Activated B cell treated with CpG ODN at 0.5 μM for 24 hours (primary cell): ENCODE measurements around the gene CCDC73. TPM values are rescaled to one million over a fixed set of nuclear protein-coding genes. Genes with fewer than 3 reads are reported as not detected.
"Not testable (repeated sequence)": the region's sequence is repeated elsewhere in the genome, so short reads cannot be mapped to it uniquely, and the experiment has no call there.

Experiments used
- ATAC-seq: fragments of 200-7000 bp; cut with Tn5 transposase; one replicate; pipeline ENCODE4 v1.10.0; 2021; ENCODE audit warnings: low read depth, mild to moderate bottlenecking, moderate library complexity
- CTCF ChIA-PET: fragments of 350-600 bp; sonication (Branson Sonifier 250); formaldehyde crosslinking; loops from one replicate; lab custom pipeline; 2021; ENCODE audit warnings: antibody characterized with exemption; lab: Charles Lee
- POLR2A ChIA-PET: fragments of 350-600 bp; sonication (Branson Sonifier 250); formaldehyde crosslinking; loops from one replicate; lab custom pipeline; 2021; ENCODE audit warnings: antibody characterized with exemption; lab: Charles Lee
- DNase-seq: peaks from one replicate; pipeline ENCODE4 v3.0.0; 2022
- H3K27ac Mint-ChIP-seq: one replicate; pipeline ENCODE4 v1.8.0; 2020; ENCODE audit warnings: mixed read lengths
- H3K27me3 Mint-ChIP-seq: one replicate; pipeline ENCODE4 v1.8.0; 2021; ENCODE audit warnings: mixed read lengths
- H3K36me3 Mint-ChIP-seq: one replicate; pipeline ENCODE4 v1.8.0; 2021; ENCODE audit warnings: low read depth, mixed read lengths
- H3K4me1 Mint-ChIP-seq: one replicate; pipeline ENCODE4 v1.8.0; 2021; ENCODE audit warnings: mixed read lengths
- H3K4me3 Mint-ChIP-seq: one replicate; pipeline ENCODE4 v1.8.0; 2020; ENCODE audit warnings: mild to moderate bottlenecking, mixed read lengths
- H3K9me3 Mint-ChIP-seq: one replicate; pipeline ENCODE4 v1.8.0; 2020; ENCODE audit warnings: mixed read lengths
- CTCF ChIP-seq: fragments of 200-600 bp; IDR thresholded peaks from one replicate; pipeline ENCODE4 v1.8.0; 2022; ENCODE audit warnings: antibody characterized with exemption, mild to moderate bottlenecking
- intact Hi-C: fragments of 100-400 bp; cut with micrococcal nuclease; formaldehyde crosslinking; loops from one replicate; pipeline ENCODE4 v1.15.1; 2024
- total RNA-seq: library from RNA; stranded (reverse); gene quantifications from 2 replicates; pipeline ENCODE4 v1.2.3, GENCODE V29; 2022

The CCDC73 gene
- total RNA-seq, 1 donor from 2014 or later: 0.07 TPM

- no peak for ATAC-seq
- intact Hi-C loops: no loop called here
- no peak for DNase-seq
- no peaks in the 10 kb centered on the region for H3K27me3 Mint-ChIP-seq
- TF ChIP-seq CTCF: no peak
- H3K4me1 Mint-ChIP-seq: no peaks in the 10 kb centered on the region
- ChIA-PET POLR2A (interaction anchor here (0.7 kb wide), 1 partner anchor 22 kb away, joined by 3 read pairs; the partner anchor contains the start of gene EIF3M), CTCF (no interaction called here)
- peaks cover 49% of the 10 kb centered on the region for H3K36me3 Mint-ChIP-seq
- H3K27ac Mint-ChIP-seq: no peak overlapping the region
- no peak overlapping the region for H3K4me3 Mint-ChIP-seq
- H3K9me3 Mint-ChIP-seq: peaks cover 8% of the 10 kb centered on the region
These were observed 188.2 kb downstream of the CCDC73 start for GRCh38 chr11:32606220-32606619.

DNA sequence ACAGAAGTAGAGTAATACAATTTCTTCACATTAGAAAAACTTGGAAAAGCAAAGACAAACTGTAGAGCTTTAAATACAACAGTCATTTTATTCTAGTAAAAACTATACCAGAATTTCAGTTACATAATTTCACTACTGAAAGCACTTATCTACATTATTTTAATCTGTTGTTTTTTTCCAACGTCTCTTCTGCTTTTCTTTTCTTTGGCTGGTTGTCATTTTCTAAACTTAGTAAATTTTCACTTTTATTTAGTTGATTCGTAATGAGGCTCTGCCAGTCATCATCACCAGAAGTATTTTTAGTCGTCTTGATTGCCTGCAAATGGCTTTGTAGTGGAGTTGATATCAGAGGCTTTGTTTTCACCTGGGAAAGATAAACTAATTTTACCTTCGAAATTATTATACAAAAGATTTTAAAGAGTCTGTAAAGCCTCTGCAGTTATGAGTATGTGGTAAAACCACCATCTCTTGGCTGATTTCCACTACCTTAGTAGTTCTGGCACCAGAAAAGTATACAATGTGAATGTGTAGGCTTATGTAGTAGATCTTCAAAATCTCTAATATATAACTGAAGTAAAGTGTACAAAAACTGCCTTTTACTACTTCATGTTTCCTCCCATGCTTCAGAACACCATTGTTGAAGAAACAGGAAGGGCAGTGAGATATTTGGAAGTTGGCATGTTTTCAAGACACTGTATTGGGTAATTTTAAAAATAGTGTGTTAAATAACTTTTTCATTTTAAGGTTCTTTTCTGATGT, 191.6 kb downstream of the CCDC73 start:
- Mint-ChIP-seq H3K4me3 (no peak overlapping the region), H3K9me3 (peaks cover 5% of the 10 kb centered on the region), H3K27me3 (no peaks in the 10 kb centered on the region), H3K4me1 (no peaks in the 10 kb centered on the region), H3K36me3 (peaks cover 65% of the 10 kb centered on the region), H3K27ac (no peak overlapping the region)
- POLR2A ChIA-PET: no interaction called here
- CTCF ChIA-PET: no interaction called here
- ATAC-seq (no peak), DNase-seq (no peak)
- intact Hi-C loops: no loop called here
- no peak for TF ChIP-seq CTCF

DNA sequence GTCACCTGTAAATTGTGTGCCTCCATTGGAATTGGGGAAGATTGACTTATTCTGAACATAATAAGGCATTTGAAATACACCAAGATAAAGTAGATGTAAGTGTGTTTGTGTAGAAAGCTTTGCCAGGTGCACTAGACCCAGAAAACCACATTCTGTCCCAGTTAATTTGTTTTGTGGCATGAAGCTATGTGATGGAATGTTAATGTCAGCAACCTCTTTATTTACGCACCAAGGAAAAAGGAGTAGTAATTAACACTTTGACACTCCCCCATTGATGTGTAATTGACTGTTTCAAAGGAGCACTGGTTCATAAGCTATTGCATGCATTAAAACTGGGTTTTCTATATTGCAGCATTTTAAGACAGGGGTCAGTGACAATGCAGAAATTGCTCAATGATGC, 196.5 kb downstream of the CCDC73 start:
- H3K27me3 Mint-ChIP-seq: no peaks in the 10 kb centered on the region
- CTCF ChIA-PET: no interaction called here
- H3K36me3 Mint-ChIP-seq: peaks cover 81% of the 10 kb centered on the region
- intact Hi-C loops: no loop called here
- H3K4me3 Mint-ChIP-seq: no peak overlapping the region
- no peaks in the 10 kb centered on the region for H3K4me1 Mint-ChIP-seq
- POLR2A ChIA-PET: interaction anchor here (0.8 kb wide), 1 partner anchor 14 kb away, joined by 3 read pairs; the partner anchor contains the start of gene EIF3M
- TF ChIP-seq CTCF: no peak
- ATAC-seq (no peak), DNase-seq (no peak)
- no peak overlapping the region for H3K27ac Mint-ChIP-seq
- H3K9me3 Mint-ChIP-seq: no peaks in the 10 kb centered on the region

GRCh38 chr11:32596114-32596513, 198.3 kb downstream of the CCDC73 start:
- H3K27ac Mint-ChIP-seq: not testable (repeated sequence)

DNA sequence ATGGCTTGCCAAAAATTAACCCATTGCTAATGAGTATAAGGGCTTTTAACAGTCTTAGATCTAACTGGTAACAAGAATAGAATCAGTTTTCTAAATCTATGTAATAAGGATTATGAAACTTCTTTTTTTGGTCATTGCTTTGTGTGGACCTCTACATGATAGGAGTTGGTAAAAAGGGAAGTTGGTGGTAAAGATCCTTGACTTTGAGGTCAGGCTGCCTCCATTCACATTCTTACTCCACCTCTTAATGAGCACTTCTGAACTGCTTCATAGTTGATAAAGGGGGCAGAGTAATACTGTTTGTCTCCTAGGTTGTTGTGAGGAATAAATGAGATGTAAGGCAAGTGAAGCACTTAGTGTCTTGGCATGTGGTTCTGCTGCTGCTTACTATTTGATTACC, 200.2 kb downstream of the CCDC73 start:
- no peaks in the 10 kb centered on the region for H3K27me3 Mint-ChIP-seq
- H3K9me3 Mint-ChIP-seq: no peaks in the 10 kb centered on the region
- ATAC-seq (no peak), DNase-seq (no peak)
- ChIA-PET CTCF (no interaction called here), POLR2A (no interaction called here)
- no peak overlapping the region for H3K27ac Mint-ChIP-seq
- no peak overlapping the region for H3K4me3 Mint-ChIP-seq
- intact Hi-C loops: no loop called here
- no peak for TF ChIP-seq CTCF
- no peaks in the 10 kb centered on the region for H3K4me1 Mint-ChIP-seq
- peaks cover 91% of the 10 kb centered on the region for H3K36me3 Mint-ChIP-seq

More at GRCh38 chr11:32596114-32596513, 198.3 kb downstream of the CCDC73 start:
- ATAC-seq, DNase-seq, H3K4me1 Mint-ChIP-seq, H3K27me3 Mint-ChIP-seq, intact Hi-C loops, H3K9me3 Mint-ChIP-seq, POLR2A ChIA-PET, CTCF ChIA-PET, H3K4me3 Mint-ChIP-seq: not testable (repeated sequence)
- peaks cover 81% of the 10 kb centered on the region for H3K36me3 Mint-ChIP-seq
